Heart right ventricle (tissue), 16 donors: ENCODE results near the gene CHURC1. TPM values are rescaled to one million over a fixed set of nuclear protein-coding genes. Genes with fewer than 3 reads are reported as not detected.

ENCODE experiments used
- ATAC-seq, 8 donors: fragments of 200-7000 bp; cut with Tn5 transposase; one replicate each; pipeline ENCODE4 v1.9.1; 2020; ENCODE audit warnings: mild to moderate bottlenecking in 8 of 8, moderate library complexity in 8 of 8, moderate number of reproducible peaks in 1 of 8
- DNase-seq, 2 donors: peaks; one replicate each; pipeline ENCODE4 v3.0.0-alpha.2; 2020
- H3K27ac ChIP-seq, 10 donors: fragments of 200-600 bp; sonication (generic) in 2 of 10; one replicate each; pipeline versions ENCODE4 v1.5.0 to v1.8.0; 2020 to 2022; ENCODE audit warnings: mild to moderate bottlenecking in 3 of 10
- H3K27me3 ChIP-seq, 7 donors: fragments of 200-600 bp; one replicate each; pipeline ENCODE4 v1.8.0; 2021 to 2022; ENCODE audit warnings: mild to moderate bottlenecking in 2 of 7
- H3K36me3 ChIP-seq, 9 donors: fragments of 200-600 bp; sonication (generic) in 1 of 9; one replicate each; pipeline versions ENCODE4 v1.5.0 to v1.8.0; 2020 to 2022; ENCODE audit warnings: mild to moderate bottlenecking in 2 of 9
- H3K4me1 ChIP-seq, 9 donors: fragments of 200-600 bp; sonication (generic) in 1 of 9; one replicate each; pipeline versions ENCODE4 v1.5.0 to v1.8.0; 2020 to 2022; ENCODE audit warnings: mild to moderate bottlenecking in 4 of 9
- H3K4me3 ChIP-seq, 10 donors: fragments of 200-600 bp; sonication (generic) in 2 of 10; one replicate each; pipeline versions ENCODE4 v1.5.0 to v1.8.0; 2020 to 2022; ENCODE audit warnings: mild to moderate bottlenecking in 7 of 10, moderate library complexity in 2 of 10
- H3K9me3 ChIP-seq, 11 donors: fragments of 200-600 bp in 10 of 11; sonication (generic) in 2 of 11; one replicate each; pipeline versions ENCODE4 v1.5.0 to v1.8.0; 2013 to 2022; ENCODE audit warnings: mild to moderate bottlenecking in 2 of 11, control low read depth in 1 of 11, moderate library complexity in 1 of 11
- WGBS, 2 donors: extraction: QIAGEN DNeasy Blood & Tissue Kit; methylation state at CpG; one replicate each; pipeline ENCODE4 v1.1.7; 2013; ENCODE audit warnings: inconsistent platforms in 1 of 2; 5-methylcytosine and 5-hydroxymethylcytosine counted together
- intact Hi-C, 10 donors: fragments of 100-400 bp; cut with DNase I; formaldehyde crosslinking; loops; one replicate each; pipeline versions ENCODE4 v1.11.1 to v1.14.2; 2022
- polyA plus RNA-seq, 2 donors: library from polyadenylated mRNA; stranded (reverse); fragments of 200-250 nt; gene quantifications; one replicate each; pipeline ENCODE4 v1.2.3, GENCODE V29; 2013
- total RNA-seq, 10 donors: library from RNA; stranded (reverse); fragmentation: NEBNext Ultra II Directional in 3 of 10; extraction: Animal tissue kit (Norgen Biotek cat#: 25700) in 3 of 10; gene quantifications; one replicate each; pipeline versions ENCODE4 v1.2.1 to v1.2.4, GENCODE V29; 2021 to 2023
- TF ChIP-seq, protein P1 (sequence below), 9 donors: fragments of 200-600 bp; sonication (generic) in 2 of 9; IDR thresholded peaks; one replicate each; pipeline versions ENCODE4 v1.5.0 to v1.8.0; 2021 to 2022; ENCODE audit warnings: antibody characterized with exemption in 9 of 9, mild to moderate bottlenecking in 5 of 9, moderate library complexity in 1 of 9
- donor health status: Arrhythmogenic right ventricular cardiomyopathy.
- donor health status: ischemic (EF 13 %, LVEDD 7.1; RV severe dilation, severe dysfunction).
- donor health status: healthy with polysubstance abuse.
- donor health status: DM: no; HTN: yes; CAD: no.
- donor health status: DM: no; HTN: no; CAD: no.
- donor health status: ischemic (EF 25% LVEDD 6.9; RV normal size, moderate dysfunction).
- donor health status: ischemic (EF 25% LVEDD 5.7; RV mildly dilated, moderate dysfunction).
- donor health status: healthy.
- donor health status: DM: yes; HTN: yes; CAD: no.
- donor health status: Ischemic cardiomyopathy.
- donor health status: ischemic (EF 35%, LVEDD 5.7; RV mildly dilated, moderate dysfunction).
- donor health status: nonischemic (EF 11% LVEDD 7.7; RV severe dilation, severe dysfunction).
- donor health status: DM: yes; HTN: yes; CAD: no.
- donor health status: PGD.
- donor health status: ischemic (EF 29% LVEDD 5.4; RV normal size, mild dysfunction).
- donor health status: nonischemic (EF 23%, LVEDD 6.1; RV moderate dilation, normal function).

Gene CHURC1
- total and polyA plus RNA-seq, 12 donors: 46.2 to 98.8 (median 70.4) TPM

GRCh38 chr14:64879635-64880220 is 34.5 kb upstream of the CHURC1 start, which contains the start of gene SPTB:
Gene SPTB (minus strand): TSS chr14:64879907. CDS start chr14:64823094, 56,813 bp downstream.
- TF ChIP-seq, protein P1, sequence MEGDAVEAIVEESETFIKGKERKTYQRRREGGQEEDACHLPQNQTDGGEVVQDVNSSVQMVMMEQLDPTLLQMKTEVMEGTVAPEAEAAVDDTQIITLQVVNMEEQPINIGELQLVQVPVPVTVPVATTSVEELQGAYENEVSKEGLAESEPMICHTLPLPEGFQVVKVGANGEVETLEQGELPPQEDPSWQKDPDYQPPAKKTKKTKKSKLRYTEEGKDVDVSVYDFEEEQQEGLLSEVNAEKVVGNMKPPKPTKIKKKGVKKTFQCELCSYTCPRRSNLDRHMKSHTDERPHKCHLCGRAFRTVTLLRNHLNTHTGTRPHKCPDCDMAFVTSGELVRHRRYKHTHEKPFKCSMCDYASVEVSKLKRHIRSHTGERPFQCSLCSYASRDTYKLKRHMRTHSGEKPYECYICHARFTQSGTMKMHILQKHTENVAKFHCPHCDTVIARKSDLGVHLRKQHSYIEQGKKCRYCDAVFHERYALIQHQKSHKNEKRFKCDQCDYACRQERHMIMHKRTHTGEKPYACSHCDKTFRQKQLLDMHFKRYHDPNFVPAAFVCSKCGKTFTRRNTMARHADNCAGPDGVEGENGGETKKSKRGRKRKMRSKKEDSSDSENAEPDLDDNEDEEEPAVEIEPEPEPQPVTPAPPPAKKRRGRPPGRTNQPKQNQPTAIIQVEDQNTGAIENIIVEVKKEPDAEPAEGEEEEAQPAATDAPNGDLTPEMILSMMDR (IDR thresholded peaks at IDR 0.05): no peak
- ATAC-seq (peak; percentile 89 to 95 (median 92)), DNase-seq (peak; percentile 70 to 71)
- intact Hi-C loops: loop anchor here in 8 of 10 donors (5.0 to 10.0 kb wide), 6 partner anchors 37 to 205 kb away; no protein-coding TSS in a partner anchor
- peaks cover 0 to 96% (median 45%) of the 10 kb centered on the region in 7 donors for H3K27me3 ChIP-seq
- H3K36me3 ChIP-seq: no peaks in the 10 kb centered on the region
- no peaks in the 10 kb centered on the region for H3K9me3 ChIP-seq
- H3K4me3 ChIP-seq: peak within 1 kb of the TSS; percentile 51 to 73 (median 64)
- WGBS, 2 donors: 1% methylated on average over 42 to 61 of the region's 61 CpGs
- peaks cover 0 to 43% (median 15%) of the 10 kb centered on the region in 9 donors for H3K4me1 ChIP-seq
- peak within 1 kb of the TSS; percentile 76 to 97 (median 88) for H3K27ac ChIP-seq

GRCh38 chr14:64880221-64881121 is 33.8 kb upstream of the CHURC1 start:
- peak overlapping the region; percentile 51 to 73 (median 64) for H3K4me3 ChIP-seq
- intact Hi-C loops: loop anchor here in 4 of 10 donors (5.0 to 10.0 kb wide), 3 partner anchors 38 to 206 kb away; no protein-coding TSS in a partner anchor
- ATAC-seq: peak; percentile 55 to 85 (median 78)
- TF ChIP-seq, protein P1 (IDR thresholded peaks at IDR 0.05): no peak
- DNase-seq: peak; percentile 35 to 52
- no peaks in the 10 kb centered on the region for H3K36me3 ChIP-seq
- 2 to 3% methylated on average over 49 of the region's 49 CpGs for WGBS, 2 donors
- peaks cover 0 to 36% (median 12%) of the 10 kb centered on the region in 9 donors for H3K4me1 ChIP-seq
- H3K9me3 ChIP-seq: no peaks in the 10 kb centered on the region
- H3K27ac ChIP-seq: peak overlapping the region; percentile 54 to 97 (median 88)
- H3K27me3 ChIP-seq: peaks cover 0 to 97% (median 45%) of the 10 kb centered on the region in 7 donors

GRCh38 chr14:64885559-64885958 is 28.7 kb upstream of the CHURC1 start:
- no peaks in the 10 kb centered on the region for H3K9me3 ChIP-seq
- 95 to 98% methylated on average over 2 of the region's 2 CpGs for whole genome bisulfite sequencing, 2 donors
- no peaks in the 10 kb centered on the region for H3K36me3 ChIP-seq
- no peak overlapping the region for H3K27ac ChIP-seq
- intact Hi-C loops: loop anchor here in 3 of 10 donors (5.0 to 10.0 kb wide), 2 partner anchors 63 to 211 kb away; no protein-coding TSS in a partner anchor
- TF ChIP-seq, protein P1 (IDR thresholded peaks at IDR 0.05): no peak
- ATAC-seq (no peak), DNase-seq (no peak)
- H3K4me1 ChIP-seq: peaks cover 0 to 7% (median 1%) of the 10 kb centered on the region in 9 donors
- H3K27me3 ChIP-seq: peaks cover 0 to 79% (median 18%) of the 10 kb centered on the region in 7 donors
- no peak overlapping the region for H3K4me3 ChIP-seq

DNA sequence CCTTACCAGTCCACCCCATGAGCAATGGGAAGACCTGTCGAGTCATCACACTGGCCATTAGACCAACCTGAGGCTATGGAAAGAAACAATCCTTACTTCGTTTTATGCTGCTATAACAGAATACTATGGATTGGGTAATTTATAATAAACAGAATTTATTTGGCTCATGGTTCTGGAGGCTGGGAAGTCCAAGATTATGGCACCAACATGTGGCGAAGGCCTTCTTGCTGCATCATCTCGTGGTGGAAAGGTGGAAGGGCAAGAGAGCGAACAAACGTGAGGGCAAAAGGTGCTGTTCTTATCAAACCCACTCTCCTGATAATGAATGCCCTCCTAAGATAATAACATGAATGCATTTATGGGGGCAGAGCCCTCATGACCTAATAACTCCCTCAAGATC is 24.9 kb upstream of the CHURC1 start:
- WGBS, 2 donors: 87 to 94% methylated on average over 6 of the region's 6 CpGs
- TF ChIP-seq, protein P1 (IDR thresholded peaks at IDR 0.05): no peak
- no peaks in the 10 kb centered on the region for H3K9me3 ChIP-seq
- intact Hi-C loops: loop anchor here in 3 of 10 donors (5.0 to 10.0 kb wide), 2 partner anchors 67 to 215 kb away; no protein-coding TSS in a partner anchor
- no peak overlapping the region for H3K27ac ChIP-seq
- peaks cover 0 to 48% (median 5%) of the 10 kb centered on the region in 7 donors for H3K27me3 ChIP-seq
- H3K4me3 ChIP-seq: no peak overlapping the region
- DNase-seq: no peak
- H3K36me3 ChIP-seq: no peaks in the 10 kb centered on the region
- no peak for ATAC-seq
- no peaks in the 10 kb centered on the region for H3K4me1 ChIP-seq
